ENCODE results near the gene GSTM3. TPM values are rescaled to one million over a fixed set of nuclear protein-coding genes. Genes with fewer than 3 reads are reported as not detected.

Gene GSTM3
- total RNA-seq, 1 experiment from 2014 or later = 2.2 TPM

GRCh38 chr1:109765483-109765815, 24.6 kb upstream of the GSTM3 start:
- CTCF ChIA-PET = interaction anchor here (0.7 to 3.7 kb wide), 5 partner anchors 12 to 295 kb away, joined by 3 to 21 read pairs (median 4); no protein-coding TSS in a partner anchor
- Mint-ChIP-seq H3K36me3 (no peaks in the 10 kb centered on the region), H3K27ac (no peak overlapping the region), H3K4me1 (peaks cover 6% of the 10 kb centered on the region; the same call in 1 of the 2 replicates), H3K9me3 (no peaks in the 10 kb centered on the region), H3K4me3 (no peak overlapping the region), H3K27me3 (ENCODE audit: low read depth) (no peaks in the 10 kb centered on the region; the same call in 1 of the 2 replicates)
- TF ChIP-seq NR1H2 (CRISPR knock-in tag; IDR thresholded peaks at IDR 0.05) = no peak
- no peak for TF ChIP-seq ETV6 (CRISPR knock-in tag; IDR thresholded peaks at IDR 0.05)
- no peak for TF ChIP-seq GRHL2 (CRISPR knock-in tag; IDR thresholded peaks at IDR 0.05; ENCODE audit: insufficient replicate concordance, severe bottlenecking)
- TF ChIP-seq ELF4 (CRISPR knock-in tag; IDR thresholded peaks at IDR 0.05; ENCODE audit: low read depth) = no peak
- TF ChIP-seq, protein P1, sequence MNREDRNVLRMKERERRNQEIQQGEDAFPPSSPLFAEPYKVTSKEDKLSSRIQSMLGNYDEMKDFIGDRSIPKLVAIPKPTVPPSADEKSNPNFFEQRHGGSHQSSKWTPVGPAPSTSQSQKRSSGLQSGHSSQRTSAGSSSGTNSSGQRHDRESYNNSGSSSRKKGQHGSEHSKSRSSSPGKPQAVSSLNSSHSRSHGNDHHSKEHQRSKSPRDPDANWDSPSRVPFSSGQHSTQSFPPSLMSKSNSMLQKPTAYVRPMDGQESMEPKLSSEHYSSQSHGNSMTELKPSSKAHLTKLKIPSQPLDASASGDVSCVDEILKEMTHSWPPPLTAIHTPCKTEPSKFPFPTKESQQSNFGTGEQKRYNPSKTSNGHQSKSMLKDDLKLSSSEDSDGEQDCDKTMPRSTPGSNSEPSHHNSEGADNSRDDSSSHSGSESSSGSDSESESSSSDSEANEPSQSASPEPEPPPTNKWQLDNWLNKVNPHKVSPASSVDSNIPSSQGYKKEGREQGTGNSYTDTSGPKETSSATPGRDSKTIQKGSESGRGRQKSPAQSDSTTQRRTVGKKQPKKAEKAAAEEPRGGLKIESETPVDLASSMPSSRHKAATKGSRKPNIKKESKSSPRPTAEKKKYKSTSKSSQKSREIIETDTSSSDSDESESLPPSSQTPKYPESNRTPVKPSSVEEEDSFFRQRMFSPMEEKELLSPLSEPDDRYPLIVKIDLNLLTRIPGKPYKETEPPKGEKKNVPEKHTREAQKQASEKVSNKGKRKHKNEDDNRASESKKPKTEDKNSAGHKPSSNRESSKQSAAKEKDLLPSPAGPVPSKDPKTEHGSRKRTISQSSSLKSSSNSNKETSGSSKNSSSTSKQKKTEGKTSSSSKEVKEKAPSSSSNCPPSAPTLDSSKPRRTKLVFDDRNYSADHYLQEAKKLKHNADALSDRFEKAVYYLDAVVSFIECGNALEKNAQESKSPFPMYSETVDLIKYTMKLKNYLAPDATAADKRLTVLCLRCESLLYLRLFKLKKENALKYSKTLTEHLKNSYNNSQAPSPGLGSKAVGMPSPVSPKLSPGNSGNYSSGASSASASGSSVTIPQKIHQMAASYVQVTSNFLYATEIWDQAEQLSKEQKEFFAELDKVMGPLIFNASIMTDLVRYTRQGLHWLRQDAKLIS (CRISPR knock-in tag; IDR thresholded peaks at IDR 0.05; ENCODE audit: borderline replicate concordance) = no peak
- no peak for TF ChIP-seq TEAD1 (CRISPR knock-in tag; IDR thresholded peaks at IDR 0.05)
- TF ChIP-seq ZNF219 (CRISPR knock-in tag; IDR thresholded peaks at IDR 0.05; ENCODE audit: borderline replicate concordance) = no peak
- TF ChIP-seq TCF7 (CRISPR knock-in tag; IDR thresholded peaks at IDR 0.05; ENCODE audit: low read depth) = no peak
- no peak for TF ChIP-seq ZNF121 (CRISPR knock-in tag; IDR thresholded peaks at IDR 0.05)
- TF ChIP-seq OVOL2 (CRISPR knock-in tag; IDR thresholded peaks at IDR 0.05; ENCODE audit: borderline replicate concordance) = no peak
- TF ChIP-seq, protein P2, sequence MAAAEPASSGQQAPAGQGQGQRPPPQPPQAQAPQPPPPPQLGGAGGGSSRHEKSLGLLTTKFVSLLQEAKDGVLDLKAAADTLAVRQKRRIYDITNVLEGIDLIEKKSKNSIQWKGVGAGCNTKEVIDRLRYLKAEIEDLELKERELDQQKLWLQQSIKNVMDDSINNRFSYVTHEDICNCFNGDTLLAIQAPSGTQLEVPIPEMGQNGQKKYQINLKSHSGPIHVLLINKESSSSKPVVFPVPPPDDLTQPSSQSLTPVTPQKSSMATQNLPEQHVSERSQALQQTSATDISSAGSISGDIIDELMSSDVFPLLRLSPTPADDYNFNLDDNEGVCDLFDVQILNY (CRISPR knock-in tag; IDR thresholded peaks at IDR 0.05) = no peak
- TF ChIP-seq TEAD4 (CRISPR knock-in tag; IDR thresholded peaks at IDR 0.05) = no peak
- no peak for TF ChIP-seq ESRRA (CRISPR knock-in tag; IDR thresholded peaks at IDR 0.05; ENCODE audit: borderline replicate concordance)
- no peak for TF ChIP-seq MAX (CRISPR knock-in tag; IDR thresholded peaks at IDR 0.05)
- no peak for TF ChIP-seq FOXP4 (CRISPR knock-in tag; IDR thresholded peaks at IDR 0.05)
- TF ChIP-seq JAZF1 (CRISPR knock-in tag; IDR thresholded peaks at IDR 0.05) = no peak
- TF ChIP-seq ZNF416 (CRISPR knock-in tag; IDR thresholded peaks at IDR 0.05) = no peak
- TF ChIP-seq, protein P3, sequence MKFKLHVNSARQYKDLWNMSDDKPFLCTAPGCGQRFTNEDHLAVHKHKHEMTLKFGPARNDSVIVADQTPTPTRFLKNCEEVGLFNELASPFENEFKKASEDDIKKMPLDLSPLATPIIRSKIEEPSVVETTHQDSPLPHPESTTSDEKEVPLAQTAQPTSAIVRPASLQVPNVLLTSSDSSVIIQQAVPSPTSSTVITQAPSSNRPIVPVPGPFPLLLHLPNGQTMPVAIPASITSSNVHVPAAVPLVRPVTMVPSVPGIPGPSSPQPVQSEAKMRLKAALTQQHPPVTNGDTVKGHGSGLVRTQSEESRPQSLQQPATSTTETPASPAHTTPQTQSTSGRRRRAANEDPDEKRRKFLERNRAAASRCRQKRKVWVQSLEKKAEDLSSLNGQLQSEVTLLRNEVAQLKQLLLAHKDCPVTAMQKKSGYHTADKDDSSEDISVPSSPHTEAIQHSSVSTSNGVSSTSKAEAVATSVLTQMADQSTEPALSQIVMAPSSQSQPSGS (CRISPR knock-in tag; IDR thresholded peaks at IDR 0.05; ENCODE audit: borderline replicate concordance, low read depth) = no peak
- no peak for TF ChIP-seq RORB (CRISPR knock-in tag; IDR thresholded peaks at IDR 0.05)
- ATAC-seq = no peak
- no peak for DNase-seq (ENCODE audit: low spot score)
- POLR2A ChIA-PET = no interaction called here
